ENCODE results near the gene RETREG2.

The RETREG2 gene

DNA sequence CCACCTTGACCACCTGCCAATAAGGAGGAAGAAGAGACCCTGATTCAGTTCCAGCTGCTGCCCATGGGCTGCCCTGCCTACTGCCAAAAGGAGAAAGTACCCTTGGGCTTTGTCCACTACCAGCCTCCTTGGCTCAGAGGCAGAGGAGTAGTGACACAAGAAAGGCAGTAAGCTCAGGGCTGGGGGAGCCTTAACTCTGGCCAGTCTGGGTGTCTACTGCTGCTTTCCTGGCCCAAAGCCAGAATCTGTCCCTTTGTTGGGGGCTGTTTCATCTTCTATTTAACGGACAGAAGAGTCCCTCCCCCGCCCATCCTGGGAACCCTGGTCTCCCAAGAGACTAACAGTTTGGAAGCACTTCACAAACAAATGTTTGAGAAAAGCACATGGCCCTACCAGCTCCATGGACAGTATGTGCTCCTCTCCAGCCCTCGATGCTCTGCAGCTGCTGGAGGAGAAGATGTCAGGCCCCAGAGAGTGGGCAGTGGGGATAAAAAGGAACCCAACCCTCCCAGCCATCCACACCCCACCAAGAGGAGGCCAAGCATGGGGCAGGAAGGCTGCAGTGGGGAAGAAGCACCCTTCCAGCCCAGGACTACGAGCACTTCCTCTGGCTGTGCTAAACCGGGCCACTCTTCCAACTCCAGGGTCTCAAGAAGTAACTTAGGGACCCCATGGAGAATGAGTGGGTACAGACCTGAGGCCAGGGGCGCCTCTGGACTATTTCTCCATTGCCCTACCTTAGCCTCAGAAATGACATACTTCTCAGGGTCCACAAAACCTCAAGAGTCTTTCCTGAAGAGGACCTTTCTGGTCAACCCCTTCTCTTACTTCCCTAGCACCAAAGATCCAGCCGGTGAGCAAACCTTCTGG is 50.2 kb downstream of the RETREG2 start:
- intact Hi-C loops (cut with DNase I) = no loop called here
- DNase-seq = peak in 2 of 10 donors; percentile 50 to 57

DNA sequence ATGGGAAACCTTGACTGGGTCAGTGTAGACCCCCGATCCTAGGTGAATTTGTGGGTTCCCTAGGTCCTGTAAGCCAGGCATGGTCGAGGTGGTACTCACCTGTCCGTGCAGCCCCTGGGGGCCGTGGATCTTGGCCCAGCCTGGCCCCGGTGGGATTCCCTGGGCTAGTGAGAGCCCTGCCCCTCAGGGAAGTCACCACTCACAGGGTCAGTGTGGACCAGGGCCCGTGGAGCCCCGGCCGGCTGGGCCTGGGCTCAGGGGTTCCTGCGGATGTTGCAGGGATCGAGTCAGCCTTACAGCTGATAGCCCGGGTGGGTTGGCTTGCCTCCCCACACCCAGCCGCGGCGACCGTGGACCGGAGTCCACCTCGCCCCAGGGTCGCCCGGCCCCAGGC is 50.8 kb downstream of the RETREG2 start:
- intact Hi-C loops (cut with DNase I) = loop anchor here (1.0 kb wide), 1 partner anchor 51 kb away; the partner anchor contains the start of gene RETREG2
- peak in 1 of 10 donors; percentile 82 for DNase-seq

DNA sequence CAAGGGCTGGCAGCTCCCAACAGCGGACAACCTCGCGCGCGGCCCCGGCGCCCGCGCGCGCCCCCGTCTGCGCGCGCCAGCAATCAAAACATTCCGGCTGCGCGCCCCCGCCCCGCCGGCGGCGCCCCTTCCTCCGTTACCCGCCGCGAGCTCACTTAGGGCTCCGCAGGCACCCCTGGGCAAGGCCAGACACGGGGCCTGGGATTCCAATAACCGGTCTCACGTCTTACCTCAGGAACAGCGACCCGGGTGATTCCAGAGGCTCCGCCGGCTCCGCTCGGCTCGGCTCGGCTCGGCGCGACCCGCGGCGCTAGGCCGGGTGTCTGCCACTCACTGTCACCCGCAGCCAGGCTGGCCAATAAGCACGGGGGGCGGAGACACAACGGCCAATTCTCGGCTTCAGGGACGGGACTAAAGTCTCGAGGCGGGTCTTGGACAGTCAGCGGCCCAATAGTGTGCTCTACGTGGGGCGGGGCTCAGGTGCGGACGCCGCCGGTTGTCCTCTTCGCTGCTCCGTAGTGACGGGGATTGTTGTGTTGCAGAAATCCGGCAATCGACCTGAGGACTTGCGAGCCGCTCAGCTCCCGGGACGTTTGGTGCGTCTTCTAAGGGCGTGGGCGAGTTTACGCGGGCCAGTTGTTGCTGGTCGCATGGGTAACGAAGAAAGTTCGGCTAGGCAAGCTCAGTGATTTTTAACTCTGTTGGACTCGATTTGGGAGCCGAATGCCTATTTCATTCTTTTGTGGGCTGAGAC is 51.4 kb downstream of the RETREG2 start, which contains the start of the genes ANKZF1 and ATG9A:
Gene ANKZF1, plus strand, starts transcription at position 502 of the 754 bp plus-strand sequence. CDS start 452 bp downstream, outside the sequence.
Gene ATG9A, minus strand, starts transcription at position 332 of the 754 bp plus-strand sequence. CDS start 1,612 bp downstream, outside the sequence.
- intact Hi-C loops (cut with DNase I) = loop anchor here (1.0 to 10.0 kb wide), 2 partner anchors 51 to 155 kb away; partner anchors contain the start of genes DNPEP and RETREG2
- DNase-seq = peak; percentile 98 to 100 (median 100)

DNA sequence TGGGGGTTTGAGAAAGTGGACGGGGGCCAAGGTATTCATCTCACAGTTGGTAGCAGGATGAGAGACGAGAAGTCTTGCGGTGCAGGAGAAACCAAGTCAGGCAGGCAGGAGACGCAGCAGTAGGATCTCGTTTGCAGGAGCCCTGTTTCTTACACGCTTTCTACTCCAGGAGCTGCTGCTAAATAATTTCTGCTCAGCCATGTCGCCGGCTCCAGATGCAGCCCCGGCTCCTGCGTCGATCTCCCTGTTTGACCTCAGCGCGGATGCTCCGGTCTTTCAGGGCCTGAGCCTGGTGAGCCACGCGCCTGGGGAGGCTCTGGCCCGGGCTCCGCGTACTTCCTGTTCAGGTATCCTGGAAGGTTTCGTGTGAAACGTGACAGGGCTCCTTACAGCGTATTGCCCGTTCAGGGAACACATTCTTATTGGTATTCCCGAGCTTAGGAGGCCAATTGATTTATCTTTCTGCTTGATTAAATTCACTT is 52.0 kb downstream of the RETREG2 start:
- intact Hi-C loops (cut with DNase I) = loop anchor here (10.0 kb wide), 1 partner anchor 155 kb away; the partner anchor contains the start of gene DNPEP
- DNase-seq = peak in 3 of 10 donors; percentile 24 to 81 (median 76)

DNA sequence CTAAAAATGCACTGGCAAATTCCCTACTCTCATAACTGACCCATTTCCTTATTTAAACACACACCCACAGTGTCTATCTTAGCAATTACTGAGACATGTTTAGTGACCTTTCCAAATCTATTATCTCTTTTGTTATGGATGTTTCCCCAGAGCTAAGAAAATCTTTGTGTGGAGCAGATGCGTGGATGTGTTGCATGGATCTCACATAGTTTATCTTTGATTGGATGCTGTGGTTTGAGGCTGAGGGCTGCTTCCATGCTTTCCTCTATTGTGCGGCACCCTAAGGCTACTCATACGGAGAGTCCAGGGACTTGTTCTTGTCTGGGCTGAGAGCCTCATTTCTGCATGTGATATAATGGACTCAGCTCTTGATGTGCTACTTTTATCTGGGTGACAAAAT is 56.3 kb downstream of the RETREG2 start:
- intact Hi-C loops (cut with DNase I) = loop anchor here (10.0 kb wide), 1 partner anchor 150 kb away; the partner anchor contains the start of gene DNPEP

More for the DNA sequence above, 56.3 kb downstream of the RETREG2 start:
- DNase-seq = no peak

Measured in posterior cingulate gyrus (tissue), 11 donors.